Lower lobe of right lung (tissue), 2 donors: ENCODE measurements around the gene PLEKHA1. TPM values are rescaled to one million over a fixed set of nuclear protein-coding genes. Genes with fewer than 3 reads are reported as not detected.
A peak's percentile ranks its signal among the peaks of the same experiment; 100 is the strongest.

ENCODE experiments used
- ATAC-seq, 2 donors: fragments of 200-7000 bp; cut with Tn5 transposase; one replicate each; pipeline ENCODE4 v1.9.1; 2020 to 2022; ENCODE audit warnings: mild to moderate bottlenecking in 2 of 2, moderate library complexity in 2 of 2
- DNase-seq: peaks from one replicate; pipeline ENCODE4 v3.0.0-alpha.2; 2020
- H3K27ac ChIP-seq: fragments of 200-600 bp; one replicate; pipeline ENCODE4 v1.8.0; 2022
- H3K27me3 ChIP-seq: fragments of 200-600 bp; one replicate; pipeline ENCODE4 v1.8.0; 2022; ENCODE audit warnings: low read depth
- H3K36me3 ChIP-seq: fragments of 200-600 bp; one replicate; pipeline ENCODE4 v1.8.0; 2022; ENCODE audit warnings: mild to moderate bottlenecking
- H3K4me1 ChIP-seq: fragments of 200-600 bp; one replicate; pipeline ENCODE4 v1.8.0; 2022
- H3K4me3 ChIP-seq: fragments of 200-600 bp; one replicate; pipeline ENCODE4 v1.8.0; 2022; ENCODE audit warnings: mild to moderate bottlenecking
- H3K9me3 ChIP-seq: fragments of 200-600 bp; one replicate; pipeline ENCODE4 v1.8.0; 2022
- CTCF ChIP-seq: fragments of 200-600 bp; IDR thresholded peaks from one replicate; pipeline ENCODE4 v1.8.0; 2022; ENCODE audit warnings: antibody characterized with exemption, mild to moderate bottlenecking
- intact Hi-C: fragments of 100-400 bp; cut with DNase I; formaldehyde crosslinking; loops from one replicate; pipeline ENCODE4 v1.11.0; 2022
- total RNA-seq: library from RNA; stranded (reverse); fragmentation: NEBNext Ultra II Directional; extraction: Animal tissue kit (Norgen Biotek cat#: 25700); gene quantifications from one replicate; pipeline ENCODE4 v1.2.1, GENCODE V29; 2021
- donor health status: DM: no; HTN: yes; CAD: no; lungs with severe emphysema.

Gene PLEKHA1
- total RNA-seq, 1 donor from 2014 or later = 46.1 TPM

GRCh38 chr10:122461367-122461728 lies 86.8 kb downstream of the PLEKHA1 start, which contains the start of gene HTRA1:
Gene HTRA1, plus strand, starts transcription at chr10:122461553. Its CDS starts 100 bp downstream, at chr10:122461653.
- H3K4me3 ChIP-seq = peak within 1 kb of the TSS; percentile 71
- DNase-seq (peak; percentile 75), ATAC-seq (peak; percentile 79 to 82)
- intact Hi-C loops = no loop called here
- TF ChIP-seq CTCF = no peak
- peaks cover 16% of the 10 kb centered on the region for H3K27me3 ChIP-seq
- peaks cover 16% of the 10 kb centered on the region for H3K4me1 ChIP-seq
- peak within 1 kb of the TSS; percentile 53 for H3K27ac ChIP-seq
- no peaks in the 10 kb centered on the region for H3K9me3 ChIP-seq
- H3K36me3 ChIP-seq = no peaks in the 10 kb centered on the region

DNA sequence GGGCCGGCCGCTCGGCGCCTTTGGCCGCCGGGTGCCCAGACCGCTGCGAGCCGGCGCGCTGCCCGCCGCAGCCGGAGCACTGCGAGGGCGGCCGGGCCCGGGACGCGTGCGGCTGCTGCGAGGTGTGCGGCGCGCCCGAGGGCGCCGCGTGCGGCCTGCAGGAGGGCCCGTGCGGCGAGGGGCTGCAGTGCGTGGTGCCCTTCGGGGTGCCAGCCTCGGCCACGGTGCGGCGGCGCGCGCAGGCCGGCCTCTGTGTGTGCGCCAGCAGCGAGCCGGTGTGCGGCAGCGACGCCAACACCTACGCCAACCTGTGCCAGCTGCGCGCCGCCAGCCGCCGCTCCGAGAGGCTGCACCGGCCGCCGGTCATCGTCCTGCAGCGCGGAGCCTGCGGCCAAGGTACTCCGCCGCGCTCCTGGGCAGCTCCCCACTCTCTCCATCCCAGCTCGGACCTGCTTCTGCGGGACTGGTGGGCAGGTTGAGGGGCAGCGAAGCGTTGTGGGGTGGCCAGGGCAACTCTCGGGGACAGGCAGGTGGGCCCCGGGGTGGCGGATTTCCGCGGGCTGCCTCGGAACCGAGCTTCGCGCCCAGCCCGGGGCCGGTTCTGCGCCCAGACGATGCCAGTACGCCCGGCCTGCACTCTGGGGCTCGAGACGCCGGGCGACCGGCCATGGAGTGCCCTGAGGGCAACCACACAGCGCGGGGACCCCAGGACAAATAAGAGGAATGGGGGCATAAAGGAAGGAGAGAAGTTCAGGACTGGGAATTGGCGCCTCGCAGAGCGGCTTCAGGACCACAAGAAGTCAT lies 87.4 kb downstream of the PLEKHA1 start:
- Histone ChIP-seq H3K27me3 (peaks cover 16% of the 10 kb centered on the region), H3K4me3 (peak overlapping the region; percentile 71), H3K27ac (peak overlapping the region; percentile 53), H3K9me3 (no peaks in the 10 kb centered on the region), H3K36me3 (no peaks in the 10 kb centered on the region), H3K4me1 (peaks cover 16% of the 10 kb centered on the region)
- DNase-seq (peak; percentile 54), ATAC-seq (peak; percentile 61 to 75)
- no peak for TF ChIP-seq CTCF
- intact Hi-C loops = no loop called here

DNA sequence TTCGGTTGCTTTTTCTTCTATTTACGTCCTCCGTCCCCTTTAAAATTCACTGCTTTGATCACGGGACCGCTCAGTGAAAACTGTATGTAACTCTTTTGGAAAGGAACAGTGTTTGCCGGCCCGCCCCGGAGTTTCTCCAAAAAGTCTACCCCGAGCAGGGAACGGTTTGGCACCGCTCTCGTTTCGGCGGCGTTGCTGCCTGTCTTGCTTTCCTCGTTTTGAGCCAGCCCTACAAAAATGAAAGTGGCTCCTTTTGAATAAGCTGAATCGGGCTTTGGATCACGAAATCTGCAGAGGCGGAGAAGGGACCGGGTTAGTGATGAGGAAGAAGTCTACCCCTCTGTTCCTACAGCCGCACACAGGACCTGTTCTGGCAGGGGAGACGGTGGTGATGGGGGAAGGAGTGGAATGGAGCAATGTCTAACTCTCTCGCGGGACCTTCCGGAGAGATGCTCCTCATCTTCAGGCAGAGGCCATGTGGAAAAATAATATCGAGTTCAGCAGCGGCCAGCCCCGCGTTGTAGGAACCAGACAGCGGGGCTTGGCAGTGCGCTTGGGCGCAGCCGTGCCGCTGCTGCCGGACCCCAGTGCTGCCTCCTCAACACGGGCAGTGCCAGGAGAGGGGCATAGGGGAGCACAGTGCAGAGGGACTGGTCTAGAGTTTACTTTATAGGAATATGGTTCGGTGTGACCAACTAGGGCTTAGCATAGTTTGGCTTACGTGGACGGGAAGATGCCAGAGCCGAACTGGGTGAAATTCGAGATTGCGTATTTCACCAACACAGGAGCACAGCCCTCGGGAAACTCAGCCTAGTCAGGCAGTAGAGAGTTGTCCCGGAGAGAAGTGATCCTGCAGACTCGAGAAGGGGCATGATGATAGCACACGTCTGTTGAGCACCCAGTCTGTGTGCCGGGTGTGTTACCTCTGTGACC lies 88.3 kb downstream of the PLEKHA1 start:
- peak; percentile 16 to 49 for ATAC-seq
- peak overlapping the region; percentile 53 for H3K27ac ChIP-seq
- intact Hi-C loops = no loop called here

GRCh38 chr10:122463466-122464249 lies 89.2 kb downstream of the PLEKHA1 start:
- Histone ChIP-seq H3K4me1 (peaks cover 16% of the 10 kb centered on the region), H3K27me3 (peaks cover 16% of the 10 kb centered on the region), H3K9me3 (no peaks in the 10 kb centered on the region), H3K36me3 (no peaks in the 10 kb centered on the region), H3K27ac (no peak overlapping the region), H3K4me3 (peak overlapping the region; percentile 71)
- intact Hi-C loops = no loop called here
- no peak for TF ChIP-seq CTCF
- ATAC-seq (no peak), DNase-seq (no peak)

More for the DNA sequence above, 88.3 kb downstream of the PLEKHA1 start:
- H3K36me3 ChIP-seq = no peaks in the 10 kb centered on the region
- peaks cover 16% of the 10 kb centered on the region for H3K27me3 ChIP-seq
- H3K9me3 ChIP-seq = no peaks in the 10 kb centered on the region
- DNase-seq = no peak
- no peak for TF ChIP-seq CTCF
- peaks cover 16% of the 10 kb centered on the region for H3K4me1 ChIP-seq
- peak overlapping the region; percentile 71 for H3K4me3 ChIP-seq

DNA sequence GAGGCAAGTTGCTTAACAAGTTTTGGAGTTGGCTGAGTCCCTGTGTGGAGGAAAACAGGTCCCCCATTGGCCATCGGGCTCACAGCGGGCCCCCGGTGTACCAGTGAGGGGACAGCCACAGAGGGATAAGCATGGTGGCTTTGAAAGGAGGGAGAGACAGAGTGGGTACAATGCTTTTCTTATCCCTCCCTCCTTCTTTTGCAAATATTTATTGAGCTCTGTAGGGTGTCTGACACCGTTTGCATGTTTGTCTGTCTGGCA lies 89.7 kb downstream of the PLEKHA1 start:
- no peak for TF ChIP-seq CTCF
- ATAC-seq (no peak), DNase-seq (no peak)
- Histone ChIP-seq H3K27me3 (peaks cover 11% of the 10 kb centered on the region), H3K36me3 (no peaks in the 10 kb centered on the region), H3K27ac (no peak overlapping the region), H3K4me1 (peaks cover 16% of the 10 kb centered on the region), H3K4me3 (no peak overlapping the region), H3K9me3 (no peaks in the 10 kb centered on the region)
- intact Hi-C loops = no loop called here
